OCI-LY7 (cell line): Measurements from ENCODE around the gene DENND5B.

Experiments used
- EZH2phosphoT487 ChIP-seq: fragments of 200-600 bp; sonication (generic); IDR thresholded peaks from 2 replicates; pipeline ENCODE4 v1.6.1; 2018; ENCODE audit warnings: low read depth, borderline replicate concordance, mild to moderate bottlenecking, mixed run types, antibody characterized with exemption, low read length, moderate library complexity, mixed read lengths
- TF ChIP-seq, protein P1 (sequence below): fragments of 200-600 bp; sonication (generic); conservative IDR thresholded peaks from 2 replicates; pipeline ENCODE4 v1.5.1; 2014; ENCODE audit warnings: mild to moderate bottlenecking, antibody characterized with exemption, low read length, moderate library complexity, mixed read lengths

DNA sequence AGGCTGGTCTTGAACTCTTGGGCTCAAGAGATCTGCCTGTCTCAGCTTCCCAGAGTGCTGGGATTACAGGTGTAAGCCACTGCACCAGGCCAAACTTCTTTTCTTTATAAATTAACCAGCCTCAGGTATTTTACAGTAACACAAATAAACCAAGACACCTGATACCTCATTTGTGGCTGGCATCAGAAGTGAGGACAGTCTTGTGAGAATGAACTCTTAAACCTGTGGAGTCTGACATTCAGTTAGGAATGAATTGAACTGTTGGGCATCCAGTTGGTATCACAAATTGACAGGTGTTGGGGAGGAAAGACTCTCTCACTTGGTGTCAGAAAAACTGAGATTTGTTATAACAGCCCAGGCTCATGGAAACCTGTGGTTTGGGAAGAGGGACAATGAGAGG is 120.5 kb downstream of the DENND5B start:
- TF ChIP-seq, protein P1, sequence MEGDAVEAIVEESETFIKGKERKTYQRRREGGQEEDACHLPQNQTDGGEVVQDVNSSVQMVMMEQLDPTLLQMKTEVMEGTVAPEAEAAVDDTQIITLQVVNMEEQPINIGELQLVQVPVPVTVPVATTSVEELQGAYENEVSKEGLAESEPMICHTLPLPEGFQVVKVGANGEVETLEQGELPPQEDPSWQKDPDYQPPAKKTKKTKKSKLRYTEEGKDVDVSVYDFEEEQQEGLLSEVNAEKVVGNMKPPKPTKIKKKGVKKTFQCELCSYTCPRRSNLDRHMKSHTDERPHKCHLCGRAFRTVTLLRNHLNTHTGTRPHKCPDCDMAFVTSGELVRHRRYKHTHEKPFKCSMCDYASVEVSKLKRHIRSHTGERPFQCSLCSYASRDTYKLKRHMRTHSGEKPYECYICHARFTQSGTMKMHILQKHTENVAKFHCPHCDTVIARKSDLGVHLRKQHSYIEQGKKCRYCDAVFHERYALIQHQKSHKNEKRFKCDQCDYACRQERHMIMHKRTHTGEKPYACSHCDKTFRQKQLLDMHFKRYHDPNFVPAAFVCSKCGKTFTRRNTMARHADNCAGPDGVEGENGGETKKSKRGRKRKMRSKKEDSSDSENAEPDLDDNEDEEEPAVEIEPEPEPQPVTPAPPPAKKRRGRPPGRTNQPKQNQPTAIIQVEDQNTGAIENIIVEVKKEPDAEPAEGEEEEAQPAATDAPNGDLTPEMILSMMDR = no peak
- no peak for TF ChIP-seq EZH2phosphoT487
